Stimulated activated CD8-positive, alpha-beta memory T cell treated with anti-CD3 and anti-CD28 coated beads, Interleukin-7, amount 100 ng/mL, for 48 hours (primary cell): Measurements from ENCODE around the gene BBC3.

Experiments used
- DNase-seq, 2 donors: peaks; one replicate each; pipeline ENCODE4 v3.0.0-alpha.2; 2020; ENCODE audit warnings: low read depth in 1 of 2; ENCODE audit errors: extremely low read depth in 1 of 2

The BBC3 gene

DNA sequence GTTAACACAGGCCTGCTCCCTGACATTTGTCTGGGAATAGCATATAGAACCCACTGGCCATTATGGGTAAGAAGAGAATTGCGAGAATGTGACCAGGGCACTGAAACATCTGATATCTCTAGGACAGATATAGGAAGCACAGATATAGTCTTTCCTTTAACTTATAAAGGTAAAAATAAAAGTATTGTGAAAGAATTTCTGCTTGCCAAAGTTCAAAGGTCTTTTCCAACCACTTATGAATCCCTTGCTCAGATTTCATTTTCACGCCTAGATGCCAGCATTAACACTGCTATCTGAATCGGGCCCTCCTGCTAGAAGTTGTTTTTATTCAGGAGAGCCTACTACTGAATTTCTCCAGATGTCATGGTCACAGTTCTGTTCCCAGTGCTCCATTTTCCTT, 27.7 kb downstream of the BBC3 start:
- DNase-seq = no peak

DNA sequence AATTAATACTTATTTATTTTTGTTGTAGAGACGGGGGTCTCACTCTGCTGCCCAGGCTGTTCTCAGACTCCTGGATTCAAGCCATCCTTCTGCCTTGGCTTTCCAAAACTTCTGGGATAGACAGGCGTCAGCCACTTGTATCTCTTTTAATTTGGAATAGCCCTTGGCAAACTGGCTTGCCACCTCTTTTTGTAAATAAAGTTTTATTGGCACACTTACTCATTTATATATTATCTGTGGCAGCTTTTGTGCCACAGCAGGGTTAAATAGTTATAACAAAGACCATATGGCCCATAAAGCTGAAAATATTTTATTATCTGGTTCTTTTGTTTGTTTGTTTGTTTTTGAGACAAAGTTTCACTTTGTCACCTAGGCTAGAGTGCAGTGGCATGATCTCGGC, 30.5 kb downstream of the BBC3 start:
- DNase-seq = no peak

DNA sequence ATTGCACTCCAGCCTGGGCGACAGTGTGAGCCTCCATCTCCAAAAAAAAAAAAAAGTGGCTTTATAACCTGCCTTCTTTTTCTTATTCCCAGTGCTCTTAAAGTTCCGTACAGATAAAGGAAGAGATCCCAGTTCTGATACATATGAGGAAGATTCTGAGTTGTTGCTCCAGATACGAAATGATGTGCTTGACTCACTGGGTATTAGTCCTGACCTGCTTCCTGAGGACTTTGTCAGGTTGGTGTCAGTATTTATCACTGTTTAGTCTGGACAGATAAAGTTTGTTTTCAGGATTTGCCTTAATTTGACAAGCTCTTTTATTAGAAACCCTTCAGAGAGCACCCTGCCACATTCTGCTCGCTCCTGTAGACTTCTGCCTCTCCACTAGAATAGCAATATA, 33.9 kb downstream of the BBC3 start:
- no peak for DNase-seq

DNA sequence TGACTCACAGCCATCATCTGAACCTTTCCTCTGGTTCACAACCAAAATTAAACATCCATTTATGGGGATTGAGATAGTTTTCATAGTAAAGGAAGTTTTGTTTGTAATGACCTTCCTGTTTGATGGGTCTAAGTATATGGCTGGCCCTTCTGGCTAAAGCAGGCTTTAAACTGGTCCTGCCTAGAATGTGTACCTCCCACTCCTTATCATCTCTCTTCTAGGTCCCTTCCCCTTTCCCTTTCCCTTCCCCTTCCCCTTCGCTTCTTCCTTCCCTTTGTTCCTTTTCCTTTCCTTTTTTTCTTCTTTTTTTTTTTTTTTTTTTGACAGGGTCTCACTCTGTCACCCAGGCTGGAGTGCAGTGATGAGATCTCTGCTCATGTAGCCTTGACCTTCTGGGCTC, 35.6 kb downstream of the BBC3 start:
- no peak for DNase-seq

DNA sequence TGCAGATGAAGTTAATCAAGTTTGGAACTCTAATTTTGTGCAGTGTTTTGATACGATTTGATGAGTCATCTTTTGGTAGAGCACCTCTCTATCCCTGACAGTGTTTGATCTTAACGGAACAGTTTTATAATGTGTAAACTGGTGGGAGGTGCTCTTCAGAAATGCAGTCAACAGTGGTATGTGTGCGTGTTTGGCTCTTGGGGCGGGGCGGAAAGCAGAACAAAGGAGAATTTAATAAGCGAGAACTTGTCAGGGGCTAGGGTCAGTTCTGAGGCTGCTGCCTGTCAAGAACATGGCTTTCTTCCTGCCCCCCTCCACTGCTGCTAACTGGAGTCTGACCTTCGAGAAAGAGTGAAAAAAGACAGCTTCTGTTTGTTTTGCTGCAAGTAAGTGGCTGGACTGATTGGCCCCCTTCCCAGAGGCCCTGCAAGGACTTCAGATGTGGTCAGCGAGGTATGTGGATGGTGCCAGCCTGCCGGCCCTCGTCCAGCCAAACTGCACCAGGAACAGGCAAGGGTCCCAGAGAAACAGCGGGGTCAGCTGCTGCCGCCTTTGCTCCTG, 40.8 kb downstream of the BBC3 start:
- peak; percentile 32 to 51 for DNase-seq

DNA sequence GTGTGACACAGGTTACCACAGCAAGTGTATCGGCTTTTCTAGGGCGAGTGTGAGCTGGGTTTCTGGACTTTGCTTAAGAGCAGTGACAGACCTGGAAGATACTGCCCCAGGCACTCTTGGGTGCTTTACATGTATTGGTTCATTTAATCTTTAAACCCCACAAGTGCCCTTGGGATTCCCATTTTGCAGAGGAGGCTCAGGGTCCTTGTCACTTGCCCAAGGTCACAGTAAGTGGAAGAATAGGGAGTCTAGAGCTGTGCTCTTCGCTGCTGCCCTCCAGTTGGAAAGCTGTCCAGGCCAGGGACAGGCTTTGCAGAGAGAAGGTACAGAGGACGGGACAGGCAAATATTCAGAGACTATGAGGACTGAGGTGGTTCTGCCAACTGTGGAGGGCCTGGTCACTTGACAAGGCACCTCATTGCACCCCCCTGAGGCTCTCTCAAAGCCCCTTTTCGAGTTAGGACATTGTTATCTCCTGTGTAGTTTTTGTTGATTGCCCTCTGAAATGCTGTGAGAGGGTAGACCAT, 42.4 kb downstream of the BBC3 start:
- no peak for DNase-seq

DNA sequence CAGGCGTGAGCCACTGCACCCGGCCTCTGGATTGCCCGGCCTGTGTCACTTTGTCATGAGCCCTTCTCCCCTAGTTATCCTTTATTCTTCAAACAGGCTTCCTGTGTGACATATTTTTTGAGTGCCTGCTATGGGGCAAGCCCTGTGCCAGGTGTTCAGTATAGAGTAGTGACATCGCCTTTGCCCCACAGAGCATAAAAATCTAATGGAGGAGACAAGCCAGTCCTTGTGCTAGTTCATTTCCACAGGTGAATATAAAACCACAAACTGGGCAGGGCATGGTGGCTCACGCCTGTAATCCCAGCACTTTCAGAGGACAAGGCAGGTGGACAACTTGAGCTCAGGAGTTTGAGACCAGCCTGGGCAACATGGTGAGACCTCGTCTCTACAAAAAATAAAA, 43.2 kb downstream of the BBC3 start:
- DNase-seq = no peak

DNA sequence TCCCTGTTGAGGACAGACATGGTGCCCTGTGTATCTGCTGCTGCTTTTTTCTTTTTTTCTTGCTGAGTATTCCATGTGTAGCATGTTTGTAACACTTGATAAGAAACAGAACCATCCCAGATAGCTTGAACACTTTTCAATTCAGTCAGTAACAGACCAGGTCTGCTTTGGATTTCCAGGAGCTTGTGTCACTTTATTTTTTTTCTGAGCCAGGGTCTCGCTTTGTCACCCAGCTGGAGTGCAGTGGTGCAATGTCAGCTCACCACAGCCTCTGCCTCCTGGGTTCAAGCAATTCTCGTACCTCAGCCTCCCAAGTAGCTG, 43.7 kb downstream of the BBC3 start:
- no peak for DNase-seq

DNA sequence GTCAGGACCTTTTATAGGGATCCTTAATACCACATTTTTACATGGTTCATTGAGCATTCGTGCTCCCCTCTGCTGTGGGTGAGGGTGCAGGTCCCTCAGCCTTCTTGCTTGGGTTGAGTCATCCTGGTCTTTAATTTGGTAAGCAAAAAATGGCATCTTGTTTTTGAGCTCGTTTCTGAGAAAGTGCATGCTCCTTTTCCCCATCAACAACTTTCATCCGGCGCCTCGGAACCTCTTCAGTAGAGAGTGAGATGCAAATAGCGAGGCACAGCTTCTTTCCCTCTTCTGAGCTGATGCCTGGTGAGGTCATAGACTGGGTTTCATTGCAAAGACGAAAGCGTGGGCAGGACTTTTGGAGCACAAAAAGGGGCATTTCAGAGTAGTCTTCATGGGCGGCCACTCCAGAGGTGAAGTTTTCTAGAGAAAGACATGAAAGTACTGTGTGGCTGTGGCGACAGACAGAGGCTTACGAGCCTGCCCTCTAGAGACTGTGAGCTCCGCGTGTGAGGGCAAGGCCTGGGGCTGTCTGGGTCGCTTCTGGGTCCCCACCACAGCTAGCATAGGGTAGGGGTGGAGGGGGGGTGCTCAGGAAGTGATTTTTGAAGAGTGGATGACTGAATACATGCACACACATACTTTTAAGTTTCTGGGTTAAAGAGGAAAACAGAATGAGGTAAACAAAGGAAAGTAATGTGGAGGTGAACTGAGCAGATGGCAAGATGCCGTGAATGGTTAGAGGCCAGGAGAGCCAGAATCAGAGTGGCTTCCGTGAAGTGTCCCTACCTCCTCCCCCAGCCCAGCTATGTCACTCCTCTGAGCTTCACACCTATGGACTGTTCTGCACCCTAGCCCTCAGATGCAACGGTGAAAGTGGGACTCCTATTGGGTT, 44.3 kb downstream of the BBC3 start:
- DNase-seq = peak; percentile 51 to 89

DNA sequence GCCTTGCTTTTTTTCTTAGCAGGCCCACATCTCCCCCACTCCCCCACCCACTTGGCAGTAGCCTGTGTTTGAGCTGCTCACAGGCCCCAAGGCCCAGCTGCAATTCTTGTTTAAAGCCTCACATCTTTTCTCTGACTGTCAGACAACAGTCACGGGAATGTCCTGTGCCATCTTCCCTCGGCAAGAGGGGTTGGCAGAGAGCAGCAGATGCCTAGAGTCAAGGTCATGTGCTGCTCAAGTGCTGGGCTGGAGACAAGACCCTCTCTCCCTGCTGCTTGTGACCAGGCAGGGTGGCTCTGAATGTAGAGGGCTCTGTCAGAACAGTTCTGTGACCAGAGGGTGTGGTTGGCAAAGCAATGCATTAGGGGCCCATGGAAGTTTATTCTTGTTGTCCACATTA, 47.4 kb downstream of the BBC3 start:
- DNase-seq = no peak

DNA sequence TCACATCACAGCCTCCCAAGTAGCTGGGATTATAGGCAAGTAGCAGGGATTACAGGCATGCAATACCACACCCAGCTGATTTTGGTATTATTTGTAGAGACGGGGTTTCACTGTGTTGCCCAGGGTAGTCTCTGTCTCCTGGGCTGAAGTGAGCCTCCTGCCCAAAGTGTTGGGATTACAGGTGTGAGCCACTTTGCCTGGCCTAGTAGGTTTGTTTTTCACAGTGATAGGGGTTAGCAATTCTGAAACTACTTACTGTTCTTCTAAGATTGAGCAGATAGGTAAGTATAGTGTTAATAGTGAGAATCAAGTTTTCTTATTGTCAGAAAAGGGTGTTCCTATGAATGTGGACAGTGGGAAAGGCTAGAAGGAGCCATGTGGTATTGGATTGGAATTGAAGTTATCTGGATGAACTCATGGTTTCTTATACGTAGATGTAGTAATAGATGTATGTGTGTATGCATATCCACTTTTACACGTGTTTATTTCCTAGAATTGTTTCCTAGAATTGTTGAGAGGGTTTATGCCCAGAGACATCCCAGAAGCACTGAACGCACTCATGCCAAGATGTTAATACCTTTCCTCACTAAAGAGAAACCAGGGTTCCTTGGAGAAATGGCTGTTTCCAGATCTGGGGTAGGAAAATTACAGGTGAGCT, 51.2 kb downstream of the BBC3 start:
- no peak for DNase-seq

DNA sequence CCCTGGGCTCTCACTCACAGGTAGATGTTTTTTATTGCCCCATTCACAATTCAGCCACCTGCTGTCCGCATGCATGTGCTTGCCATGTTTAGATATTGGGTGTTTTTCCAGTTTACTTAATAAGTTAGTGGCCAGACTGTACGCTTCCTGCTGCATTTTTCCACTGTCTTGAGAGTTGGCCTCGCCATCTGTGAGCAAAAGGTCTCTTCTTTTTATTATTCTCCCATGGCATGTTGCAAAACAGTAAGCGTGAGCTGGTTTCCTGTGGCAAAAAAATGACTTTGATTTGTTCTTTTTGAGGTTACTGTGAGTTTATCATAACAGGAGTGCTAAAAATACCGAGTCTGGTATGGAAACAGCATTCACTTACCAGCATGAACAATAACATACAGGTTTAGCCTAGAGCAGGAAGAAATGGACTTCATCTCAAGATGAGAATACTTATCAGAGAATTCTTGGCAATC, 54.3 kb downstream of the BBC3 start:
- DNase-seq = no peak

DNA sequence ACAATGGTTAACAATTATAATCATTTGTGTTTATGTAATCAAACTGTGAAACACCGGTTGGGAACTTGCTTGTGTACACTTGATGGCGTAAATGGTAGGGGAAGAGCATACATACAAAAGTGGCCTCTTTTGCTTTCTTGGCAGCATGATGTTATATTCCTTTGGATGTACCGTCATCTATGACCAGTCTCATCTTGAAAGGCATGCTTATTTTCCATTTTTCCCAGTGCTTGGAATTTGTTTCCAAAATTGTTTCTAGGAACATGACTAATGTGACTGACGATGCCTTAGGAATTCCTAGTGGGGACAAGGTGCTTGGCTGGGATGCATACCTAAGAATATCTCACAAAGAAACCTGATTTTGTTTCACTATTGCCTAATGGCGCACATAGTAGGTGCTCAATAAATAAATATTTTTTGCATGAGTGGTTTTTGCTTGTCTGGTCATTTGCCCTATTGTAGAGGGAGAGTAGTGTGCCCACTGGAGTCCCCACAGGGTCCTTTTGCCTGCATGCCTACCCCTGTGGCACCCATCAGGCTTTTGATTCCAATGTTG, 54.9 kb downstream of the BBC3 start:
- DNase-seq = no peak

DNA sequence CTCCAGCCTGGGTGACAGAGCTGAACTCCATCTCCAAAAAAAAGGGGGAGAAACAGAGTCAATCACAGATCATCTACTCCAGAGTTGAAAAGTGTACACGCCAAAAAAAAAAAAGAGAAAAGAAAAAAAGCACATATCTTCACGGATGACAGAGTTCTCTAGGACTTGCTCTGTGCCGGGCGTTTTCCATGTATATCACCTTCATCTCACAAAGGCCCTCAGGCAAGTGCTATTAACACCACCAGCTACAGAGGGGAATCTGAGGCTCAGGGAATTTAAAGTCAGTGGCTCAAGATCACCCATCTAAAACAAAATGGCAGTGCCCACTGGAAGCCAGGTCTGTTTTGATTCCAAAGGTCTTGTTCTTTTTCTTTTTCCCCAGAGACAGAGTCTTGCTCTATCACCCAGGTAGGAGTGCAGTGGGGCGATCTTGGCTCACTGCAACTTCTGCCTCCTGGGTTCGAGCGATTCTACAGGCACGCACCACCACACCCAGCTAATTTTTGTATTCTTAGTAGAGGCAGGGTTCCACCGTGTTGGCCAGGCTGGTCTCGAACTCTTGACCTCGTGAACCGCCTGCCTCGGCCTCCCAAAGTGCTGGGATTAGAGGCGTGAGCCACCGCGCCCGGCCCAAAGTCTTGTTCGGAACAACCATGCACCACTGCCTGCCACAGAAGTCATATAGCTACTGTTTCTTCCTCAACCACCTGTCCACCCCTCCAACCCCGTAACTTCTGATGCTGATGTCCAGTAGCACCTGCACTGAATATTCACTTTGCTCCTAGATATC, 58.1 kb downstream of the BBC3 start:
- DNase-seq = no peak
